IPS-20b (cell line): ENCODE results near the gene OR2L8.

Experiments used
- H3K27ac ChIP-seq: one replicate; pipeline ENCODE4 v1.5.1; 2013; ENCODE audit warnings: low read length
- H3K27me3 ChIP-seq: 2 replicates; pipeline ENCODE4 v1.6.1; 2013; ENCODE audit warnings: mild to moderate bottlenecking, low read length, inconsistent platforms; ENCODE audit not compliant: insufficient read depth
- H3K36me3 ChIP-seq: 2 replicates; pipeline ENCODE4 v1.6.1; 2013; ENCODE audit warnings: low read depth, mild to moderate bottlenecking, inconsistent platforms, low read length, moderate library complexity; ENCODE audit not compliant: insufficient read depth
- H3K4me1 ChIP-seq: 2 replicates; pipeline ENCODE4 v1.6.1; 2013; ENCODE audit warnings: mild to moderate bottlenecking, control low read depth, inconsistent platforms, low read length, moderate library complexity; ENCODE audit not compliant: insufficient read depth
- H3K4me3 ChIP-seq: 2 replicates; pipeline ENCODE4 v1.5.1; 2013; ENCODE audit warnings: mild to moderate bottlenecking, low read length, inconsistent platforms
- H3K9ac ChIP-seq: 2 replicates; pipeline ENCODE4 v1.6.1; 2013; ENCODE audit warnings: low read depth, mild to moderate bottlenecking, inconsistent platforms, low read length, moderate library complexity
- H3K9me3 ChIP-seq: 2 replicates; pipeline ENCODE4 v1.6.1; 2013; ENCODE audit warnings: mild to moderate bottlenecking, low read depth, low read length, inconsistent platforms; ENCODE audit not compliant: insufficient read depth

OR2L8 gene

GRCh38 chr1:247948558-247948957, at the start of gene OR2L8:
Gene OR2L8, plus strand, starts transcription at chr1:247948858. Its CDS starts 0 bp downstream, at chr1:247948858.
- no peaks in the 10 kb centered on the region for H3K4me1 ChIP-seq
- no peaks in the 10 kb centered on the region for H3K36me3 ChIP-seq
- no peak within 1 kb of the TSS for H3K4me3 ChIP-seq
- peaks cover 92% of the 10 kb centered on the region for H3K9me3 ChIP-seq
- H3K27me3 ChIP-seq = no peaks in the 10 kb centered on the region
- no peak within 1 kb of the TSS for H3K9ac ChIP-seq
- no peak within 1 kb of the TSS for H3K27ac ChIP-seq

GRCh38 chr1:247904122-247904521, 44.5 kb upstream of the OR2L8 start:
- Histone ChIP-seq H3K27ac (no peak overlapping the region), H3K9ac (no peak overlapping the region), H3K36me3 (no peaks in the 10 kb centered on the region), H3K4me3 (no peak overlapping the region), H3K9me3 (peaks cover 40% of the 10 kb centered on the region), H3K27me3 (no peaks in the 10 kb centered on the region), H3K4me1 (no peaks in the 10 kb centered on the region)

- no peaks in the 10 kb centered on the region for H3K27me3 ChIP-seq
- no peak overlapping the region for H3K9ac ChIP-seq
- H3K27ac ChIP-seq = no peak overlapping the region
- peaks cover 39% of the 10 kb centered on the region for H3K9me3 ChIP-seq
- H3K4me1 ChIP-seq = no peaks in the 10 kb centered on the region
- no peaks in the 10 kb centered on the region for H3K36me3 ChIP-seq
- no peak overlapping the region for H3K4me3 ChIP-seq
Measured at GRCh38 chr1:247905181-247905580, 43.5 kb upstream of the OR2L8 start.

- Histone ChIP-seq H3K4me3 (no peak overlapping the region), H3K4me1 (no peaks in the 10 kb centered on the region), H3K27me3 (no peaks in the 10 kb centered on the region), H3K9ac (no peak overlapping the region), H3K9me3 (peaks cover 46% of the 10 kb centered on the region), H3K27ac (no peak overlapping the region), H3K36me3 (no peaks in the 10 kb centered on the region)
Measured at GRCh38 chr1:247905910-247906503, 42.7 kb upstream of the OR2L8 start.

GRCh38 chr1:247906504-247907047, 42.1 kb upstream of the OR2L8 start:
- H3K9me3 ChIP-seq = peaks cover 48% of the 10 kb centered on the region
- no peak overlapping the region for H3K4me3 ChIP-seq
- H3K27me3 ChIP-seq = no peaks in the 10 kb centered on the region
- H3K9ac ChIP-seq = no peak overlapping the region
- H3K27ac ChIP-seq = no peak overlapping the region
- H3K36me3 ChIP-seq = no peaks in the 10 kb centered on the region
- no peaks in the 10 kb centered on the region for H3K4me1 ChIP-seq

GRCh38 chr1:247908766-247909165, 39.9 kb upstream of the OR2L8 start:
- no peaks in the 10 kb centered on the region for H3K36me3 ChIP-seq
- no peak overlapping the region for H3K9ac ChIP-seq
- no peak overlapping the region for H3K4me3 ChIP-seq
- no peak overlapping the region for H3K27ac ChIP-seq
- H3K27me3 ChIP-seq = no peaks in the 10 kb centered on the region
- peaks cover 65% of the 10 kb centered on the region for H3K9me3 ChIP-seq
- H3K4me1 ChIP-seq = no peaks in the 10 kb centered on the region

- no peaks in the 10 kb centered on the region for H3K4me1 ChIP-seq
- H3K4me3 ChIP-seq = no peak overlapping the region
- no peak overlapping the region for H3K27ac ChIP-seq
- peaks cover 86% of the 10 kb centered on the region for H3K9me3 ChIP-seq
- no peak overlapping the region for H3K9ac ChIP-seq
- no peaks in the 10 kb centered on the region for H3K36me3 ChIP-seq
- H3K27me3 ChIP-seq = no peaks in the 10 kb centered on the region
Measured at GRCh38 chr1:247913786-247914185, 34.9 kb upstream of the OR2L8 start.

- Histone ChIP-seq H3K9ac (no peak overlapping the region), H3K27me3 (no peaks in the 10 kb centered on the region), H3K4me1 (no peaks in the 10 kb centered on the region), H3K9me3 (peaks cover 95% of the 10 kb centered on the region), H3K4me3 (no peak overlapping the region), H3K36me3 (no peaks in the 10 kb centered on the region), H3K27ac (no peak overlapping the region)
Measured at GRCh38 chr1:247914941-247915662, 33.6 kb upstream of the OR2L8 start.

GRCh38 chr1:247919952-247920351, 28.7 kb upstream of the OR2L8 start, which contains the start of gene OR2T8:
Gene OR2T8, plus strand, starts transcription at chr1:247920252. Its CDS starts 766 bp downstream, at chr1:247921018.
- H3K27ac ChIP-seq = no peak within 1 kb of the TSS
- H3K4me3 ChIP-seq = no peak within 1 kb of the TSS
- no peaks in the 10 kb centered on the region for H3K27me3 ChIP-seq
- H3K9me3 ChIP-seq = peaks cover 82% of the 10 kb centered on the region
- H3K4me1 ChIP-seq = no peaks in the 10 kb centered on the region
- no peak within 1 kb of the TSS for H3K9ac ChIP-seq
- no peaks in the 10 kb centered on the region for H3K36me3 ChIP-seq

GRCh38 chr1:247923941-247924340, 24.7 kb upstream of the OR2L8 start:
- H3K36me3 ChIP-seq = no peaks in the 10 kb centered on the region
- no peak overlapping the region for H3K4me3 ChIP-seq
- H3K4me1 ChIP-seq = no peaks in the 10 kb centered on the region
- no peak overlapping the region for H3K27ac ChIP-seq
- no peaks in the 10 kb centered on the region for H3K27me3 ChIP-seq
- H3K9ac ChIP-seq = no peak overlapping the region
- peaks cover 74% of the 10 kb centered on the region for H3K9me3 ChIP-seq

GRCh38 chr1:247924868-247925267, 23.8 kb upstream of the OR2L8 start, which contains the start of gene OR2AJ1:
Gene OR2AJ1, plus strand, starts transcription at chr1:247924889. Its CDS starts 8,880 bp downstream, at chr1:247933769.
- Histone ChIP-seq H3K4me1 (no peaks in the 10 kb centered on the region), H3K9me3 (peaks cover 70% of the 10 kb centered on the region), H3K36me3 (no peaks in the 10 kb centered on the region), H3K27me3 (no peaks in the 10 kb centered on the region), H3K27ac (no peak within 1 kb of the TSS), H3K9ac (no peak within 1 kb of the TSS), H3K4me3 (no peak within 1 kb of the TSS)

- no peak overlapping the region for H3K4me3 ChIP-seq
- no peaks in the 10 kb centered on the region for H3K27me3 ChIP-seq
- H3K9ac ChIP-seq = no peak overlapping the region
- peaks cover 78% of the 10 kb centered on the region for H3K9me3 ChIP-seq
- H3K27ac ChIP-seq = no peak overlapping the region
- H3K4me1 ChIP-seq = no peaks in the 10 kb centered on the region
- H3K36me3 ChIP-seq = no peaks in the 10 kb centered on the region
Measured at GRCh38 chr1:247933989-247934388, 14.7 kb upstream of the OR2L8 start.
